HepG2 (cell line): Measurements from ENCODE around the gene PPP4C. TPM values are rescaled to one million over a fixed set of nuclear protein-coding genes. Genes with fewer than 3 reads are reported as not detected.

Experiments used
- ARNT2 ChIP-seq: sonication (generic); formaldehyde crosslinking; IDR thresholded peaks from 2 replicates; pipeline ENCODE4 v1.8.0; 2022; ENCODE audit warnings: mild to moderate bottlenecking, low read depth, missing genetic modification reagents, moderate library complexity
- HDAC2 ChIP-seq: sonication (generic); formaldehyde crosslinking; IDR thresholded peaks from 2 replicates; pipeline ENCODE4 v1.4.0; 2020; ENCODE audit warnings: missing genetic modification reagents
- KLF6 ChIP-seq: IDR thresholded peaks from 2 replicates; pipeline ENCODE4 v1.8.0; 2016; ENCODE audit warnings: missing biosample characterization, missing genetic modification reagents
- MAZ ChIP-seq, 2 experiments: sonication (generic) in 1 of 2; formaldehyde crosslinking in 1 of 2; IDR thresholded peaks; 2 replicates each; pipeline versions ENCODE4 v1.5.0 to v1.6.1; 2012 to 2020; ENCODE audit warnings: low read depth in 2 of 2, mild to moderate bottlenecking in 2 of 2, borderline replicate concordance in 1 of 2, improper control_type of control experiment in 1 of 2, low read length in 1 of 2, missing genetic modification reagents in 1 of 2, moderate library complexity in 1 of 2
- NCOA2 ChIP-seq: sonication (generic); formaldehyde crosslinking; IDR thresholded peaks from 2 replicates; pipeline ENCODE4 v1.8.0; 2022; ENCODE audit warnings: inconsistent platforms
- NFE2 ChIP-seq: sonication (generic); formaldehyde crosslinking; IDR thresholded peaks from 2 replicates; pipeline ENCODE4 v1.4.0; 2020; ENCODE audit warnings: missing genetic modification reagents
- PAF1 ChIP-seq: IDR thresholded peaks from 2 replicates; pipeline ENCODE4 v1.6.1; 2016; ENCODE audit warnings: missing genetic modification reagents, missing compliant biosample characterization
- PRMT3 ChIP-seq: sonication (generic); formaldehyde crosslinking; IDR thresholded peaks from 2 replicates; pipeline ENCODE4 v1.8.1; 2022; ENCODE audit warnings: low read depth, mild to moderate bottlenecking, moderate library complexity, missing genetic modification reagents, borderline replicate concordance
- SMAD3 ChIP-seq: sonication (generic); formaldehyde crosslinking; IDR thresholded peaks from 2 replicates; pipeline ENCODE4 v1.4.0; 2020; ENCODE audit warnings: missing genetic modification reagents
- SRSF4 ChIP-seq: fragments of 200-400 bp; formaldehyde crosslinking; IDR thresholded peaks from one replicate; pipeline ENCODE4 v1.6.1; 2018; ENCODE audit warnings: mild to moderate bottlenecking, low read depth, low read length, moderate library complexity; ENCODE audit not compliant: poor library complexity, severe bottlenecking
- STAT5B ChIP-seq: sonication (generic); formaldehyde crosslinking; IDR thresholded peaks from 2 replicates; pipeline ENCODE4 v1.4.0; 2020; ENCODE audit warnings: missing genetic modification reagents
- ZFP62 ChIP-seq: sonication (generic); formaldehyde crosslinking; IDR thresholded peaks from 2 replicates; pipeline ENCODE4 v1.4.0; 2020; ENCODE audit warnings: missing genetic modification reagents
- ZNF891 ChIP-seq: sonication (generic); formaldehyde crosslinking; IDR thresholded peaks from 2 replicates; pipeline ENCODE4 v1.5.0; 2020; ENCODE audit warnings: mild to moderate bottlenecking, missing genetic modification reagents
- ZZZ3 ChIP-seq: sonication (generic); formaldehyde crosslinking; IDR thresholded peaks from 2 replicates; pipeline ENCODE4 v1.4.0; 2020; ENCODE audit warnings: missing genetic modification reagents, mild to moderate bottlenecking, borderline replicate concordance
- polyA plus RNA-seq, 8 experiments: library from polyadenylated mRNA; depleted of rRNA in 3 of 8; stranded (reverse) in 7 of 8; unstranded in 1 of 8; fragments of >200 nt; fragmentation: Illumina TruSeq in 4 of 8; extraction: Trizol in 4 of 8; gene quantifications; 2 replicates each; pipeline versions ENCODE4 v1.2.1 to v1.2.3, GENCODE V29; 2011 to 2016; ENCODE audit warnings: low read depth in 4 of 8, missing spikeins in 1 of 8, mixed read lengths in 1 of 8; ENCODE audit not compliant: insufficient read depth in 1 of 8
- total RNA-seq, 5 experiments: library from RNA; depleted of rRNA; stranded (reverse); fragments of >200 nt; fragmentation: Illumina TruSeq; extraction: Trizol; gene quantifications; 2 replicates each; pipeline ENCODE4 v1.2.3, GENCODE V29; 2016; ENCODE audit warnings: low read depth in 1 of 5
- TF ChIP-seq, protein P1 (sequence below): sonication (generic); formaldehyde crosslinking; IDR thresholded peaks from 2 replicates; pipeline ENCODE4 v1.5.1; 2020; ENCODE audit warnings: missing genetic modification reagents, mild to moderate bottlenecking, borderline replicate concordance
- TF ChIP-seq, protein P2 (sequence below), 2 experiments: sonication (generic) in 1 of 2; formaldehyde crosslinking in 1 of 2; IDR thresholded peaks; 2 replicates each; pipeline versions ENCODE4 v1.4.0 to v1.6.1; 2018 to 2020; ENCODE audit warnings: missing genetic modification reagents in 2 of 2, borderline replicate concordance in 1 of 2, low read depth in 1 of 2, mild to moderate bottlenecking in 1 of 2, missing biosample characterization in 1 of 2
- TF ChIP-seq, protein P3 (sequence below): sonication (generic); formaldehyde crosslinking; IDR thresholded peaks from 2 replicates; pipeline ENCODE4 v1.4.0; 2020; ENCODE audit warnings: missing genetic modification reagents; ENCODE audit errors: not compliant biosample characterization
- TF ChIP-seq, protein P4 (sequence below): sonication (generic); formaldehyde crosslinking; IDR thresholded peaks from 2 replicates; pipeline ENCODE4 v1.4.0; 2020; ENCODE audit warnings: missing genetic modification reagents, low read depth, mild to moderate bottlenecking, borderline replicate concordance
- TF ChIP-seq, protein P5 (sequence below): sonication (generic); formaldehyde crosslinking; IDR thresholded peaks from 2 replicates; pipeline ENCODE4 v1.5.0; 2020; ENCODE audit warnings: missing genetic modification reagents

The PPP4C gene
- total and polyA plus RNA-seq, 2 of the 13 experiments (the other 11 are each of a cell fraction or from before 2014, with no cell fraction given): 176 to 220 TPM

DNA sequence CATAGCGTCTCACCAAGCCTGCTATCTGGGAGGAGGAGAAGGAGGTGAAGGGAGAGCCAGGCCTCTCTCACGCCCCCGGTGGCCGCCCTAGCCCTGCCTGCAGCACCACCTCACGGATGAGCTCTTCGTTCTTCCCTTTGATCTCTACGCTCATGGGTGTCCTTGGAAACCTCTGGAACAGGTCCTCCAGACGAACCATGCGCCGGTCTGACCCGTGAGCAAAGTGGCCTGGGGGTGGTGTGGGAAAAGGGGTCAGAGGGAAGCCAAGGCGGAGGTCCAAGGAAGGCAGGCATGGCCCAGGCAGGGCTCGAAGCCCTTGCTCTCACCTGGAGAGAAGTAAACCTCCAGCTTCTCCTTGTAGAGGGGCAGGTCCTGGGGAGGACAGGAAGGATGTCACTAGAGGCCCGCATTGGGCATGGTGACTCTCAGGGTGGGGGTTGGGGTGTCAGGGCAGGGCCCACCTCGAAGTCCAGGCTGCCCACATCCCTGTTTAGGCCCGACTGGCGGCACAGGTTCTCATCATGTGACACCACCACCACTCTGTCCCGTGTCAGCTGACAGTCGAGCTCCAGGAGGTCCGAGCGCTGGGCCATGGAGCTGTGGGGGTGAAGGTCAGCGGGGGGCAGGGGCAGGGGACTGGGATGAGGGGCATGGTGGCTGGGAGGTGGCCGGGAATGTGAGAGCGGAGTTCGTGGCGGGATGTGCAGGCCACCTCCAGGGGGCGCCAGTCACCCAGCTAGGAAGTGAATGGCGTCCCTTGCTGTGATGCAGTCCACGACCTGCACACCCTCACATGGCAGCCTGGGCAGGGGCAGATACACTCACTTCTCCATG is 36.6 kb downstream of the PPP4C start (continued):
- TF ChIP-seq PAF1 (CRISPR knock-in tag) (no peak), SMAD3 (CRISPR knock-in tag) (peak; percentile 19; the same call in 1 of the 2 replicates), ARNT2 (CRISPR knock-in tag) (peak; percentile 93), ZFP62 (no peak), NCOA2 (CRISPR knock-in tag) (peak; percentile 55), NFE2 (no peak), SRSF4 (no peak), PRMT3 (CRISPR knock-in tag) (no peak; the same call in 1 of the 2 replicates), HDAC2 (CRISPR knock-in tag) (peak; percentile 91), ZZZ3 (CRISPR knock-in tag) (no peak; the same call in none of the 2 replicates), ZNF891 (CRISPR knock-in tag) (peak; percentile 73; the same call in 1 of the 2 replicates), MAZ (IDR thresholded peaks at IDR 0.05; ENCODE audit: borderline replicate concordance, low read depth, low read length) (peak; percentile 47; the same call in 1 of the 2 replicates), MAZ (CRISPR knock-in tag; IDR thresholded peaks at IDR 0.05; ENCODE audit: low read depth) (peak; percentile 62), STAT5B (CRISPR knock-in tag) (no peak), KLF6 (CRISPR knock-in tag) (no peak)
- TF ChIP-seq, protein P1, sequence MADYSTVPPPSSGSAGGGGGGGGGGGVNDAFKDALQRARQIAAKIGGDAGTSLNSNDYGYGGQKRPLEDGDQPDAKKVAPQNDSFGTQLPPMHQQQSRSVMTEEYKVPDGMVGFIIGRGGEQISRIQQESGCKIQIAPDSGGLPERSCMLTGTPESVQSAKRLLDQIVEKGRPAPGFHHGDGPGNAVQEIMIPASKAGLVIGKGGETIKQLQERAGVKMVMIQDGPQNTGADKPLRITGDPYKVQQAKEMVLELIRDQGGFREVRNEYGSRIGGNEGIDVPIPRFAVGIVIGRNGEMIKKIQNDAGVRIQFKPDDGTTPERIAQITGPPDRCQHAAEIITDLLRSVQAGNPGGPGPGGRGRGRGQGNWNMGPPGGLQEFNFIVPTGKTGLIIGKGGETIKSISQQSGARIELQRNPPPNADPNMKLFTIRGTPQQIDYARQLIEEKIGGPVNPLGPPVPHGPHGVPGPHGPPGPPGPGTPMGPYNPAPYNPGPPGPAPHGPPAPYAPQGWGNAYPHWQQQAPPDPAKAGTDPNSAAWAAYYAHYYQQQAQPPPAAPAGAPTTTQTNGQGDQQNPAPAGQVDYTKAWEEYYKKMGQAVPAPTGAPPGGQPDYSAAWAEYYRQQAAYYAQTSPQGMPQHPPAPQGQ (CRISPR knock-in tag): 0 out of 2 replicates have a peak, but pooled peaks have one; percentile 61
- TF ChIP-seq, protein P2, sequence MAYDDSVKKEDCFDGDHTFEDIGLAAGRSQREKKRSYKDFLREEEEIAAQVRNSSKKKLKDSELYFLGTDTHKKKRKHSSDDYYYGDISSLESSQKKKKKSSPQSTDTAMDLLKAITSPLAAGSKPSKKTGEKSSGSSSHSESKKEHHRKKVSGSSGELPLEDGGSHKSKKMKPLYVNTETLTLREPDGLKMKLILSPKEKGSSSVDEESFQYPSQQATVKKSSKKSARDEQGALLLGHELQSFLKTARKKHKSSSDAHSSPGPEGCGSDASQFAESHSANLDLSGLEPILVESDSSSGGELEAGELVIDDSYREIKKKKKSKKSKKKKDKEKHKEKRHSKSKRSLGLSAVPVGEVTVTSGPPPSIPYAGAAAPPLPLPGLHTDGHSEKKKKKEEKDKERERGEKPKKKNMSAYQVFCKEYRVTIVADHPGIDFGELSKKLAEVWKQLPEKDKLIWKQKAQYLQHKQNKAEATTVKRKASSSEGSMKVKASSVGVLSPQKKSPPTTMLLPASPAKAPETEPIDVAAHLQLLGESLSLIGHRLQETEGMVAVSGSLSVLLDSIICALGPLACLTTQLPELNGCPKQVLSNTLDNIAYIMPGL (CRISPR knock-in tag; IDR thresholded peaks at IDR 0.05; ENCODE audit: borderline replicate concordance in 1 of 2, low read depth in 1 of 2): peak; percentile 72 to 90
- TF ChIP-seq, protein P3, sequence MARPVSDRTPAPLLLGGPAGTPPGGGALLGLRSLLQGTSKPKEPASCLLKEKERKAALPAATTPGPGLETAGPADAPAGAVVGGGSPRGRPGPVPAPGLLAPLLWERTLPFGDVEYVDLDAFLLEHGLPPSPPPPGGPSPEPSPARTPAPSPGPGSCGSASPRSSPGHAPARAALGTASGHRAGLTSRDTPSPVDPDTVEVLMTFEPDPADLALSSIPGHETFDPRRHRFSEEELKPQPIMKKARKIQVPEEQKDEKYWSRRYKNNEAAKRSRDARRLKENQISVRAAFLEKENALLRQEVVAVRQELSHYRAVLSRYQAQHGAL (CRISPR knock-in tag): no peak
- TF ChIP-seq, protein P4, sequence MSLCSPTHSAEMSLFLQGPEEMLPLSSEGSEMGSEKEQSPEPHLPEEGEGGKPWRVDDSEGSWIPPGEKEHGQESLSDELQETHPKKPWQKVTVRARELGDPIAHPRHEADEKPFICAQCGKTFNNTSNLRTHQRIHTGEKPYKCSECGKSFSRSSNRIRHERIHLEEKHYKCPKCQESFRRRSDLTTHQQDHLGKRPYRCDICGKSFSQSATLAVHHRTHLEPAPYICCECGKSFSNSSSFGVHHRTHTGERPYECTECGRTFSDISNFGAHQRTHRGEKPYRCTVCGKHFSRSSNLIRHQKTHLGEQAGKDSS: peak; percentile 54; the same call in 1 of the 2 replicates
- TF ChIP-seq, protein P5, sequence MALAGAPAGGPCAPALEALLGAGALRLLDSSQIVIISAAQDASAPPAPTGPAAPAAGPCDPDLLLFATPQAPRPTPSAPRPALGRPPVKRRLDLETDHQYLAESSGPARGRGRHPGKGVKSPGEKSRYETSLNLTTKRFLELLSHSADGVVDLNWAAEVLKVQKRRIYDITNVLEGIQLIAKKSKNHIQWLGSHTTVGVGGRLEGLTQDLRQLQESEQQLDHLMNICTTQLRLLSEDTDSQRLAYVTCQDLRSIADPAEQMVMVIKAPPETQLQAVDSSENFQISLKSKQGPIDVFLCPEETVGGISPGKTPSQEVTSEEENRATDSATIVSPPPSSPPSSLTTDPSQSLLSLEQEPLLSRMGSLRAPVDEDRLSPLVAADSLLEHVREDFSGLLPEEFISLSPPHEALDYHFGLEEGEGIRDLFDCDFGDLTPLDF (CRISPR knock-in tag): 0 out of 2 replicates have a peak, but pooled peaks have one; percentile 34
